Activated CD4-positive, alpha-beta memory T cell treated with anti-CD3 and anti-CD28 coated beads, Interleukin-2, amount 10 ng/mL, durations not matched to agents 7 days and 5 days (primary cell): ENCODE results near the gene PROS1. TPM values are rescaled to one million over a fixed set of nuclear protein-coding genes. Genes with fewer than 3 reads are reported as not detected.
"Not testable (repeated sequence)": the region's sequence is repeated elsewhere in the genome, so short reads cannot be mapped to it uniquely, and the experiment has no call there.

Source experiments
- CTCF ChIA-PET: fragments of 350-600 bp; sonication (Branson Sonifier 250); formaldehyde crosslinking; loops from one replicate; lab custom pipeline; 2021; ENCODE audit warnings: antibody characterized with exemption, inconsistent platforms; lab: Charles Lee
- POLR2A ChIA-PET: fragments of 350-600 bp; sonication (Branson Sonifier 250); formaldehyde crosslinking; loops from one replicate; lab custom pipeline; 2021; ENCODE audit warnings: antibody characterized with exemption; lab: Charles Lee
- DNase-seq: peaks from one replicate; pipeline ENCODE4 v3.0.0-alpha.2; 2020
- H3K27ac Mint-ChIP-seq: one replicate; pipeline ENCODE4 v1.8.0; 2021; ENCODE audit warnings: mild to moderate bottlenecking, mixed read lengths
- H3K27me3 Mint-ChIP-seq: one replicate; pipeline ENCODE4 v1.8.0; 2021; ENCODE audit warnings: mixed read lengths
- H3K36me3 Mint-ChIP-seq: one replicate; pipeline ENCODE4 v1.8.0; 2021; ENCODE audit warnings: low read depth, mixed read lengths
- H3K4me1 Mint-ChIP-seq: one replicate; pipeline ENCODE4 v1.8.0; 2021; ENCODE audit warnings: mixed read lengths
- H3K4me3 Mint-ChIP-seq: one replicate; pipeline ENCODE4 v1.8.0; 2021; ENCODE audit warnings: mild to moderate bottlenecking, mixed read lengths
- H3K9me3 Mint-ChIP-seq: one replicate; pipeline ENCODE4 v1.8.0; 2021; ENCODE audit warnings: mixed read lengths
- total RNA-seq, 2 experiments: library from RNA; stranded (reverse); gene quantifications; one replicate each; pipeline ENCODE4 v1.2.3, GENCODE V29; 2021

PROS1 gene
- total RNA-seq, 2 experiments from 2014 or later: 0.35 to 0.50 TPM

- Mint-ChIP-seq H3K36me3 (no peaks in the 10 kb centered on the region), H3K27ac (no peak overlapping the region), H3K4me3 (no peak overlapping the region), H3K9me3 (no peaks in the 10 kb centered on the region), H3K27me3 (no peaks in the 10 kb centered on the region), H3K4me1 (no peaks in the 10 kb centered on the region)
- ChIA-PET CTCF (no interaction called here), POLR2A (no interaction called here)
- DNase-seq: no peak
Observed at GRCh38 chr3:93911206-93911605, 62.5 kb downstream of the PROS1 start.

- no peak for DNase-seq
- Mint-ChIP-seq H3K4me3 (no peak overlapping the region), H3K4me1 (no peaks in the 10 kb centered on the region), H3K36me3 (no peaks in the 10 kb centered on the region), H3K9me3 (no peaks in the 10 kb centered on the region), H3K27me3 (no peaks in the 10 kb centered on the region), H3K27ac (no peak overlapping the region)
- CTCF ChIA-PET: no interaction called here
- POLR2A ChIA-PET: no interaction called here
Observed at GRCh38 chr3:93910097-93910496, 63.6 kb downstream of the PROS1 start.

- no peaks in the 10 kb centered on the region for H3K36me3 Mint-ChIP-seq
- CTCF ChIA-PET: no interaction called here
- H3K9me3 Mint-ChIP-seq: no peaks in the 10 kb centered on the region
- no peak overlapping the region for H3K4me3 Mint-ChIP-seq
- H3K27me3 Mint-ChIP-seq: no peaks in the 10 kb centered on the region
- POLR2A ChIA-PET: no interaction called here
- no peaks in the 10 kb centered on the region for H3K4me1 Mint-ChIP-seq
- no peak for DNase-seq
- H3K27ac Mint-ChIP-seq: no peak overlapping the region
Observed at GRCh38 chr3:93907132-93907531, 66.6 kb downstream of the PROS1 start.

- H3K36me3 Mint-ChIP-seq: no peaks in the 10 kb centered on the region
- H3K4me1 Mint-ChIP-seq: no peaks in the 10 kb centered on the region
- CTCF ChIA-PET: no interaction called here
- POLR2A ChIA-PET: no interaction called here
- no peak for DNase-seq
- no peak overlapping the region for H3K27ac Mint-ChIP-seq
- H3K27me3 Mint-ChIP-seq: no peaks in the 10 kb centered on the region
- H3K4me3 Mint-ChIP-seq: no peak overlapping the region
- H3K9me3 Mint-ChIP-seq: no peaks in the 10 kb centered on the region
Observed at GRCh38 chr3:93906245-93906644, 67.5 kb downstream of the PROS1 start.

GRCh38 chr3:93904568-93904967, 69.1 kb downstream of the PROS1 start:
- ChIA-PET CTCF (no interaction called here), POLR2A (no interaction called here)
- no peaks in the 10 kb centered on the region for H3K27me3 Mint-ChIP-seq
- H3K4me1 Mint-ChIP-seq: no peaks in the 10 kb centered on the region
- H3K27ac Mint-ChIP-seq: no peak overlapping the region
- H3K9me3 Mint-ChIP-seq: no peaks in the 10 kb centered on the region
- no peak overlapping the region for H3K4me3 Mint-ChIP-seq
- H3K36me3 Mint-ChIP-seq: no peaks in the 10 kb centered on the region
- no peak for DNase-seq

- H3K36me3 Mint-ChIP-seq, H3K9me3 Mint-ChIP-seq, H3K27ac Mint-ChIP-seq, H3K4me1 Mint-ChIP-seq, POLR2A ChIA-PET, CTCF ChIA-PET, DNase-seq, H3K27me3 Mint-ChIP-seq, H3K4me3 Mint-ChIP-seq: not testable (repeated sequence)
Observed at GRCh38 chr3:93878250-93879017, 95.3 kb downstream of the PROS1 start.

- H3K27me3 Mint-ChIP-seq, DNase-seq, H3K4me1 Mint-ChIP-seq, H3K27ac Mint-ChIP-seq, H3K36me3 Mint-ChIP-seq, H3K9me3 Mint-ChIP-seq, H3K4me3 Mint-ChIP-seq, CTCF ChIA-PET, POLR2A ChIA-PET: not testable (repeated sequence)
Observed at GRCh38 chr3:93877427-93877826, 96.3 kb downstream of the PROS1 start.

- POLR2A ChIA-PET, CTCF ChIA-PET, DNase-seq, H3K4me3 Mint-ChIP-seq, H3K4me1 Mint-ChIP-seq, H3K36me3 Mint-ChIP-seq, H3K27ac Mint-ChIP-seq, H3K27me3 Mint-ChIP-seq, H3K9me3 Mint-ChIP-seq: not testable (repeated sequence)
Observed at GRCh38 chr3:93873412-93873811, 100.3 kb downstream of the PROS1 start.

- H3K4me1 Mint-ChIP-seq: no peaks in the 10 kb centered on the region
- no peaks in the 10 kb centered on the region for H3K36me3 Mint-ChIP-seq
- ChIA-PET CTCF (interaction anchor here (1.2 kb wide), 1 partner anchor 25 kb away, joined by 3 read pairs; no protein-coding TSS in a partner anchor), POLR2A (no interaction called here)
- H3K27me3 Mint-ChIP-seq: no peaks in the 10 kb centered on the region
- no peak overlapping the region for H3K27ac Mint-ChIP-seq
- H3K4me3 Mint-ChIP-seq: no peak overlapping the region
- no peak for DNase-seq
- no peaks in the 10 kb centered on the region for H3K9me3 Mint-ChIP-seq
Observed at GRCh38 chr3:93867425-93867824, 106.3 kb downstream of the PROS1 start.

GRCh38 chr3:93861017-93861416, 112.7 kb downstream of the PROS1 start:
- Mint-ChIP-seq H3K4me3 (no peak overlapping the region), H3K27ac (no peak overlapping the region), H3K4me1 (no peaks in the 10 kb centered on the region), H3K27me3 (no peaks in the 10 kb centered on the region), H3K9me3 (no peaks in the 10 kb centered on the region), H3K36me3 (no peaks in the 10 kb centered on the region)
- DNase-seq: no peak
- ChIA-PET CTCF (no interaction called here), POLR2A (no interaction called here)

- no peaks in the 10 kb centered on the region for H3K4me1 Mint-ChIP-seq
- H3K36me3 Mint-ChIP-seq: no peaks in the 10 kb centered on the region
- no peaks in the 10 kb centered on the region for H3K9me3 Mint-ChIP-seq
- no peak overlapping the region for H3K27ac Mint-ChIP-seq
- no peak for DNase-seq
- H3K4me3 Mint-ChIP-seq: no peak overlapping the region
- ChIA-PET CTCF (no interaction called here), POLR2A (no interaction called here)
- no peaks in the 10 kb centered on the region for H3K27me3 Mint-ChIP-seq
Observed at GRCh38 chr3:93855401-93855800, 118.3 kb downstream of the PROS1 start.

GRCh38 chr3:93852228-93852627, 121.5 kb downstream of the PROS1 start:
- H3K36me3 Mint-ChIP-seq, CTCF ChIA-PET, H3K27me3 Mint-ChIP-seq, H3K9me3 Mint-ChIP-seq, DNase-seq, POLR2A ChIA-PET, H3K4me3 Mint-ChIP-seq, H3K4me1 Mint-ChIP-seq, H3K27ac Mint-ChIP-seq: not testable (repeated sequence)

GRCh38 chr3:93843981-93844380, 129.7 kb downstream of the PROS1 start:
- Mint-ChIP-seq H3K4me3 (no peak overlapping the region), H3K9me3 (no peaks in the 10 kb centered on the region), H3K4me1 (no peaks in the 10 kb centered on the region), H3K36me3 (no peaks in the 10 kb centered on the region), H3K27ac (no peak overlapping the region), H3K27me3 (no peaks in the 10 kb centered on the region)
- no peak for DNase-seq
- ChIA-PET CTCF (no interaction called here), POLR2A (no interaction called here)

GRCh38 chr3:93839193-93839592, 134.5 kb downstream of the PROS1 start:
- POLR2A ChIA-PET, H3K4me3 Mint-ChIP-seq, CTCF ChIA-PET, H3K4me1 Mint-ChIP-seq, DNase-seq, H3K27me3 Mint-ChIP-seq, H3K36me3 Mint-ChIP-seq, H3K9me3 Mint-ChIP-seq, H3K27ac Mint-ChIP-seq: not testable (repeated sequence)
